Neural progenitor cell (in vitro differentiated cells): ENCODE results near the gene PDK3. TPM values are rescaled to one million over a fixed set of nuclear protein-coding genes. Genes with fewer than 3 reads are reported as not detected.

Experiments
- DNase-seq: peaks from one replicate; pipeline ENCODE4 v3.0.0-alpha.2; 2016; ENCODE audit warnings: low spot score
- H2AFZ ChIP-seq: fragments of 200-600 bp; sonication (generic); replicated peaks from 2 replicates; pipeline ENCODE4 v1.6.1; 2016; ENCODE audit warnings: antibody characterized with exemption
- H3F3A ChIP-seq: fragments of 200-600 bp; sonication (generic); 2 replicates; pipeline ENCODE4 v1.6.1; 2016; ENCODE audit warnings: antibody characterized with exemption, low read depth
- H3K27ac ChIP-seq: fragments of 200-600 bp; sonication (generic); 2 replicates; pipeline ENCODE4 v1.5.1; 2016; ENCODE audit warnings: mild to moderate bottlenecking
- H3K27me3 ChIP-seq: fragments of 200-600 bp; sonication (generic); 2 replicates; pipeline ENCODE4 v1.6.1; 2016; ENCODE audit warnings: mild to moderate bottlenecking, moderate library complexity
- H3K36me3 ChIP-seq: fragments of 200-600 bp; sonication (generic); 2 replicates; pipeline ENCODE4 v1.5.1; 2016
- H3K4me1 ChIP-seq: fragments of 200-600 bp; sonication (generic); 2 replicates; pipeline ENCODE4 v1.6.1; 2016; ENCODE audit warnings: mixed run types
- H3K4me2 ChIP-seq: fragments of 200-600 bp; sonication (generic); 2 replicates; pipeline ENCODE4 v1.6.1; 2016
- H3K4me3 ChIP-seq: fragments of 200-600 bp; sonication (generic); 2 replicates; pipeline ENCODE4 v1.5.1; 2016
- H3K79me2 ChIP-seq: fragments of 200-600 bp; sonication (generic); 2 replicates; pipeline ENCODE4 v1.6.1; 2016; ENCODE audit warnings: low read depth
- H3K9ac ChIP-seq: fragments of 200-600 bp; sonication (generic); 2 replicates; pipeline ENCODE4 v1.6.1; 2016
- H3K9me3 ChIP-seq: fragments of 200-600 bp; sonication (generic); 2 replicates; pipeline ENCODE4 v1.5.1; 2016; ENCODE audit warnings: low read depth
- H4K20me1 ChIP-seq: fragments of 200-600 bp; sonication (generic); 2 replicates; pipeline ENCODE4 v1.6.1; 2016; ENCODE audit warnings: low read depth
- H3K27ac Mint-ChIP-seq: 3 replicates; pipeline ENCODE4 v1.8.0; 2021; ENCODE audit warnings: mixed read lengths
- H3K27me3 Mint-ChIP-seq: 2 replicates; pipeline ENCODE4 v1.8.0; 2022; ENCODE audit warnings: low read depth, mild to moderate bottlenecking, inconsistent platforms, moderate library complexity, mixed read lengths; ENCODE audit not compliant: insufficient read depth
- H3K36me3 Mint-ChIP-seq: 3 replicates; pipeline ENCODE4 v1.8.0; 2021; ENCODE audit warnings: mixed read lengths
- H3K4me1 Mint-ChIP-seq: 3 replicates; pipeline ENCODE4 v1.8.0; 2021; ENCODE audit warnings: mixed read lengths
- H3K4me3 Mint-ChIP-seq: 3 replicates; pipeline ENCODE4 v1.8.0; 2021; ENCODE audit warnings: mild to moderate bottlenecking, moderate library complexity, mixed read lengths
- H3K9me3 Mint-ChIP-seq: 3 replicates; pipeline ENCODE4 v1.8.0; 2020; ENCODE audit warnings: mixed read lengths
- CTCF ChIP-seq: fragments of 200-600 bp; sonication (generic); IDR thresholded peaks from 2 replicates; pipeline ENCODE4 v1.5.1; 2017; ENCODE audit warnings: antibody characterized with exemption, mild to moderate bottlenecking
- EZH2 ChIP-seq: fragments of 200-600 bp; sonication (generic); IDR thresholded peaks from 2 replicates; pipeline ENCODE4 v1.6.1; 2017; ENCODE audit warnings: antibody characterized with exemption, mild to moderate bottlenecking, moderate library complexity
- EZH2phosphoT487 ChIP-seq: fragments of 200-600 bp; sonication (generic); IDR thresholded peaks from 2 replicates; pipeline ENCODE4 v1.6.1; 2017; ENCODE audit warnings: antibody characterized with exemption
- total RNA-seq: library from RNA; depleted of rRNA; stranded (reverse); fragments of >200 nt; gene quantifications from 2 replicates; pipeline ENCODE4 v1.2.3, GENCODE V29; 2015; ENCODE audit warnings: low replicate concordance

PDK3 gene
- total RNA-seq, 1 donor from 2014 or later, result 100 TPM

DNA sequence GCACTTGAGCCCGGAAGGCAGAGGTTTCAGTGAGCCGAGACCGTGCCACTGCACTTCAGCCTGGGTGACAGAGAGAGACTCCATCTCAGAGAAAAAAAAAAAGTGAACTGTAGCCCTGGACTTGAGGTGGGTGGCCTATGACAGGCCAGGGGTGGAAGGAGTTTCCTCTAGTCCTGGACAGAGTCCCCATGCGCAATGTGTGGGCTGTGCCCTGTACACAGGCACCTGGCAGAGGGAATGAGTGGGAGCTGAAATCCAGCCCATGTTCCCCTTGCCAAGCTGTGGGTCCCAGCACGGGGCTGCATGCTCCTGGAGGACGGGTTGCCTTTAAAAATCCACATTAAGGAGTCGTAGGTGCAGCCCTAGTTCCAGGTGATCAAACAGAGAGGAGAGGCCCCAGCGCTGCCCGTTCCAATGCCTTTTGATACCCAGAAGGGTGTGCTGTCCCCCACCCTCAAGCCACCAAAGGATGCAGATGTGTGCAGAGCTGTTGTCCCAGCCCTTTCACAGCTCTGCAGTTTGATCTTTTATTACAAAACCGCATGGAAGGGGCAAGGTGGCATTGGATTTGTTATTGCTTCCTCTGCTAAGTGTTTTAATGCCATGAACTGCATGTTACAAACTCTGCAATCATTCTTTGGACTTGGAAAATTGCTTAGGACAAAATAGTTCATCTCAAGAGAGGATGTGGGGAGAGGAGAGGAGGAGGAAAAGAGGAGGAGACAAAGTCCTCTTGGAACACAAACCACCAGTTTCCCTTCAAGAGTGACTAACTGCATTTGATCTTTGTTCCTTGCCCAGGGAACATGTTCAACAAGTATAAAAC lies 38.0 kb upstream of the PDK3 start:
- Mint-ChIP-seq H3K4me1 (no peaks in the 10 kb centered on the region), H3K4me3 (no peak overlapping the region), H3K27me3 (peaks cover 3% of the 10 kb centered on the region), H3K36me3 (no peaks in the 10 kb centered on the region), H3K9me3 (peaks cover 2% of the 10 kb centered on the region), H3K27ac (no peak overlapping the region)
- no peak overlapping the region for H3K27ac ChIP-seq
- no peak overlapping the region for H3K4me2 ChIP-seq
- H3K79me2 ChIP-seq, result no peaks in the 10 kb centered on the region
- no peaks in the 10 kb centered on the region for H3F3A ChIP-seq
- H3K4me1 ChIP-seq, result no peaks in the 10 kb centered on the region
- H2AFZ ChIP-seq, result peak overlapping the region; percentile 96
- no peak for DNase-seq
- no peaks in the 10 kb centered on the region for H3K27me3 ChIP-seq
- no peaks in the 10 kb centered on the region for H3K36me3 ChIP-seq
- H3K9ac ChIP-seq, result no peak overlapping the region
- no peak overlapping the region for H3K4me3 ChIP-seq
- no peaks in the 10 kb centered on the region for H3K9me3 ChIP-seq
- TF ChIP-seq EZH2phosphoT487, result no peak
- TF ChIP-seq CTCF, result no peak
- no peak for TF ChIP-seq EZH2
- H4K20me1 ChIP-seq, result no peaks in the 10 kb centered on the region

- no peaks in the 10 kb centered on the region for H3K4me1 Mint-ChIP-seq
- Histone ChIP-seq H3K36me3 (no peaks in the 10 kb centered on the region), H3F3A (no peaks in the 10 kb centered on the region), H3K27ac (no peak overlapping the region), H3K27me3 (no peaks in the 10 kb centered on the region), H2AFZ (peak overlapping the region; percentile 96), H3K9me3 (no peaks in the 10 kb centered on the region), H3K4me2 (no peak overlapping the region), H4K20me1 (no peaks in the 10 kb centered on the region), H3K4me3 (no peak overlapping the region), H3K79me2 (no peaks in the 10 kb centered on the region), H3K9ac (no peak overlapping the region), H3K4me1 (no peaks in the 10 kb centered on the region)
- no peaks in the 10 kb centered on the region for H3K36me3 Mint-ChIP-seq
- H3K27ac Mint-ChIP-seq, result no peak overlapping the region
- TF ChIP-seq CTCF (no peak), EZH2 (no peak), EZH2phosphoT487 (no peak)
- H3K4me3 Mint-ChIP-seq, result no peak overlapping the region
- H3K9me3 Mint-ChIP-seq, result peaks cover 2% of the 10 kb centered on the region
- H3K27me3 Mint-ChIP-seq, result peaks cover 3% of the 10 kb centered on the region
- DNase-seq, result no peak
Observed at GRCh38 chrX:24427747-24428019, 37.4 kb upstream of the PDK3 start.

DNA sequence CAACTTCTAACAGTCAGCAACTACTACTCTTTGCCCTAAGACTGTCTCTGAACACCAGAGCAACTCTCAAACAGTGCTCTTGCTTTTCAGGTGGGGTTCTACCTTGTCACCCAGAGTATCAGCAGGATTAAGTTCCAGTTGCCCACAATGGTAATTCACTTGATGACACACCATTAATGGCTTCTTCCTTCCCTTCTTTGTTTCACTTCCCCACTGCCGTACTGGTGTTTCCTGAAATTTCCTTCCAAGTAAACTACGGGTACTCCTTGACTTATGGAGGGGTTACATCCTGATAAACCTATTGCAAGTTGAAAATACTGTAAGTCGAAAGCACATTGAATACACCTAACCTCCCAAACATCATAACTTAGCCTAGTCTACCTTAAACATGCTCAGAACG lies 36.6 kb upstream of the PDK3 start:
- Mint-ChIP-seq H3K36me3 (no peaks in the 10 kb centered on the region), H3K27ac (no peak overlapping the region), H3K4me3 (no peak overlapping the region), H3K9me3 (peaks cover 2% of the 10 kb centered on the region), H3K4me1 (no peaks in the 10 kb centered on the region), H3K27me3 (peaks cover 4% of the 10 kb centered on the region)
- no peak overlapping the region for H3K4me3 ChIP-seq
- no peak overlapping the region for H2AFZ ChIP-seq
- no peak for DNase-seq
- H3K9ac ChIP-seq, result no peak overlapping the region
- H3K27me3 ChIP-seq, result no peaks in the 10 kb centered on the region
- H3K27ac ChIP-seq, result no peak overlapping the region
- H3K9me3 ChIP-seq, result no peaks in the 10 kb centered on the region
- no peaks in the 10 kb centered on the region for H3F3A ChIP-seq
- H3K36me3 ChIP-seq, result no peaks in the 10 kb centered on the region
- no peaks in the 10 kb centered on the region for H3K79me2 ChIP-seq
- no peak overlapping the region for H3K4me2 ChIP-seq
- TF ChIP-seq EZH2 (no peak), EZH2phosphoT487 (no peak), CTCF (no peak)
- no peaks in the 10 kb centered on the region for H3K4me1 ChIP-seq
- no peaks in the 10 kb centered on the region for H4K20me1 ChIP-seq
